Stimulated activated CD4-positive, alpha-beta T cell treated with anti-CD3 and anti-CD28 coated beads, TNF-alpha, amount 100 ng/mL, for 4 hours (primary cell): ENCODE measurements around the gene CD151.

Experiments used
- DNase-seq, 3 experiments: peaks; one replicate each; pipeline ENCODE4 v3.0.0-alpha.2; 2020; ENCODE audit warnings: low read depth in 3 of 3

CD151 gene

DNA sequence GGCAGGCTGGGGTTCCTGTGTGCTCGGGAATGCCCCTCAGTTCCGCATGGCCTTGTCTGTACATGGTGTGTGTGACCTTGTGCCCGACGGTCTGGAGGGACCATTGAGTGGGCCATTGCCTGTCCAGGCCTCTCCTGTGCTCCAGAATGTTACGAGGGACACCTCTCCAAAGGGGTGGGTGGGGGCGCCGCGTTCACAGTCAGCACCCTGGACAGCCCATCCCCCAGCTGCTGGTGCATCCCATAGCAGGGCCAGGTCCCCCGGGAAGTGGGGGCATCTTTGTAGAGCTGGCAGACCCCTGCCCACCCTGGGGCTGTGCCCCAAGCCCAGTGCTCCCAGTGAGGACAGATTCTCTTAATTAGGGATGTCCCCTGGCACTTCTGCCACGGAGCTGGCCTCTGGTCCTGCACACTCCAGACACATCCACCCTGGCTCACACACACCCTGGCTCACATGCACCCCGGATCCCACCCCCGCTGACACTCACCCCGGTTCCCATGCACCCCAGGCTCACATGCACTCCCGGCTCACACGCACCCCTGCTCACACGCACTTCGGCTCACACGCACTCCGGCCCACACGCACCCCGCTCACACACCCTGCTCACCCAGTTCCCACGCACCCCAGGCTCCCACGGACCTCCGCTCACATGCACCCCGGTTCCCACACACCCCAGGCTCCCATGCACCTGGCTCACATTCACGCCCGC is 25.5 kb downstream of the CD151 start:
- DNase-seq: no peak

DNA sequence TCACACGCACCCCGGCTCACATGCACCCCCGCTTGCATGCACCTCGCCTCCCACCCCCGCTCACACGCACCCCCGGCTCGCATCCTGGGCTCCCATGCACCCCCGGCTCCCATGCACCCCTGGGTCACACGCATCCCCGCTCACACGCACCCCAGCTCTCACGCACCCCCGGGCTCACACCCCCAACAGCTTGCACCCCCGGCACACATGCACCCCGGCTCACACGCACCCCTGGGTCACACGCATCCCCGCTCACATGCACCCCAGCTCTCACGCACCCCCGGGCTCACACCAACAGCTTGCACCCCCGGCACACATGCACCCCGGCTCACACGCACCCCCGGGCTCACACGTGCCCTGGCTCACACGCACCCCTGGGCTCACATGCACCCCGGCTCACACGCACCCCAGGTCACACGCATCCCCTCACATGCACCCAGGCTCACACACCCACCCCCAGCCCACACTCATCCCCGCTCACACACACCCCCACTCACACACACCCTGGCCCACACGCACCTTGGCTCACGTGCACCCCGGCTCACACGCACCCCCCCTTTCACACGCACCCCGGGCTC is 26.1 kb downstream of the CD151 start:
- no peak for DNase-seq

DNA sequence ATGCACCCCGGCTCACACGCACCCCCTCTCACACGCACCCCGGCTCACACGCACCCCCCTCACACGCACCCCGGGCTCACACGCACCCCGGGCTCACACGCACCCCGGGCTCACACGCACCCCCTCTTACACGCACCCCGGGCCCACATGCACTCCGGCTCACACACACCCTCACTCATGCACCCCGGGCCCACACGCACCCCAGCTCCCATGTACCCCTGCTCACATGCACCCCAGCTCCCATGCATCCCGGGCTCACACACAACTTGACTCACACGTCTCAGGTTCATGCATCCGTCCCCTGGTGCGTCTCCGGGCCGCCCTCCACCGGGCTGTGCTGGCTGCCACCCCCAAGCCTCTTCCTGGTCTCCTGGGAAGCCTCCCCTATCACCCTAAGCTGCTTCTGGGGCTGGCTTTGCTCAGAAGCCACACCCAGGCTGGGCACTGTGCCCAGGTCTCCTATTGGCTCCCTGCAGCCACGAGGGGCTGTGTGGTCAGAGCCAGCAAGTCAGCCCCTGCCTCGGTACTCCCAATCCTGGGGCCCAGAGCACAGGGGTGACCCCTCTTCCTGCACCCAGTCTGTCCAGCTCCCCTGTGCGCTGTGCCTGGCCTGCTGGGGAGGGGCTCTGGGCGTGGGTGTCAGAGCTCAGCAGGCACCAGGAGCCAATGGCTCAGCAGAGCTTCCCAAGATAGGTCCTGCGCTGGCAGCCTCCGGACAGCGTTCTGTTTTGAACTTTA is 26.8 kb downstream of the CD151 start:
- no peak for DNase-seq

DNA sequence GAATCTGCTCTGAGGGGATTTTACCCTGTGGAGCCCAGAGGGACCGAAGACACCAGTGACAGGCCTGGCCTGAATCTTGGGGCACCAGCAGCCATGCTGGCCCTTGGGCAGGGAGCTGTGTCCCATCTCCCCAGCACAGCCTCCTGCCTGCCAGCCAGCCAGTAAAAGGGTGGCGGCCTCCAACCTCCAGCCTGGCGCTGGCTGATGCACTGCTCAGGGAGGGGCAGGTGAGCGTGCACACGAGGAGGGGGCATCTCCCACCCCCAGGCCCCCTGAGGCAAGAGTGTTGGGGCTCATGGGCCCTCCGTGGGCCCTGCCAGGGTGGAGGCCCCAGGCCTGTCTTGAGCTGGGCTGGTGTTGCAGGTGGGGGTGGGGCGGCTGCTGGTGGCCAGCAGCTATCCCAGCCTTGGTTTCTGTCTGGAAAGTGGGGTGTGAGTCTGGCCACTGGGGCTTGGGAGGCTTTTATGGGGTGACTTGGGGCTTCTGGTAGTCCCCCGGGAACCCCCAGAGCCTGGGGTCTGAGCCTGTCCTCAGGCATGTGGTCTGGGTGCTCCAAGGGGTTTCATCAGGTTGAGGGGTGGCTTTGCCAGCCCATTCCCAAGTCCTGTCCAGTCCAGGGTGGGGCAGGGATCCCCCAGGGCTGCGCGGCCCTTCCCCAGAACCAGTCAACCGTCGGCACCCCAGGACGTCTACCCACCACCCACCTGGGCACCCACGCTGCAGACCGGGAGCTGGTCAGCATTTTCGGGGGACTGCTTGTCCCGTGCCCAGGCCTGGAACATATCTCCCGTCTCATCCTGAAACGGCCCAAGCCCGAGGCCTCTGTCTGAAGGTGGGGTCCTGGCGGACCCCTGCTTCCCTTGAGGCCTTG is 27.7 kb downstream of the CD151 start:
- DNase-seq: no peak

DNA sequence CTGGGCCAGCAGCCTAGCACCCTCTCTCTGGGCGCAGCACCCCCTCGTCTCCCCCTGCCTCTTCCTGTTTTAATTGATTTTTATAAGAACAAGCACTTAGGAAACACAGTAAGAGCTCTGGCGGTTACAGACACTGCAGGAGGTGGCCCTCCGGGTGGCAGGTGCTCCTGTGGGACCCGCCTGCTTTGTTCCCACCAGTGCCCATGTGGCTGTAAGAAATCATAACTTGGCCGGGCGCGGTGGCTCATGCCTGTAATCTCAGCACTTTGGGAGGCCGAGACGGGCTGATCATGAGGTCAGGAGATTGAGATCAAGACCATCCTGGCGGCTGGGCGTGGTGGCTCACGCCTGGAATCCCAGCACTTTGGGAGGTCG is 28.3 kb downstream of the CD151 start:
- DNase-seq: no peak

DNA sequence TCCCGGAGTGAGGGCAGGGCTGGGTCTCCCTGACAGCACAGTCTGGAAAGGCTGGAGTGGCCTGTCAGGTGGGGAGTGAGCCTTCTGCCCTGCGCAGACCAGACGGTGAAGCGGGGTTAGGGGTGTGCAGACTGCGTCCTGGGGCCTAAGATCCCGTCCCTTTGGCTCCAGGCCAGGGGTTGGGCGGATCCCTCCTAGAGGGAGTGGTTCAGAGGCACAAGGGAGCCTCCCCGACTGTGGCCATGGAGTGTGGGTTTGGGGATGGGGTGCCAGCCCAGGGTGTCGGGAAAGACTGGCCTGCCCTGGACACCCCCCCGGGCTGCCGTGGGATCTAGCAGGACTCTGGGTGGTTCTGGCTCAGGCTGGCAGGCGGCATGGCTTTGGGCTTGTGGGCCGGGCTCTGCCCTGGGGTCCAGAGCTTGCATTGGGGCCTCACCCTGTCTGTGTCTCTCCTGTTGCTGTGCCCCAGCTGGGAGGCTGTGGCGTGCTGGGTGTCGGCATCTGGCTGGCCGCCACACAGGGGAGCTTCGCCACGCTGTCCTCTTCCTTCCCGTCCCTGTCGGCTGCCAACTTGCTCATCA is 29.4 kb downstream of the CD151 start:
- DNase-seq: no peak

DNA sequence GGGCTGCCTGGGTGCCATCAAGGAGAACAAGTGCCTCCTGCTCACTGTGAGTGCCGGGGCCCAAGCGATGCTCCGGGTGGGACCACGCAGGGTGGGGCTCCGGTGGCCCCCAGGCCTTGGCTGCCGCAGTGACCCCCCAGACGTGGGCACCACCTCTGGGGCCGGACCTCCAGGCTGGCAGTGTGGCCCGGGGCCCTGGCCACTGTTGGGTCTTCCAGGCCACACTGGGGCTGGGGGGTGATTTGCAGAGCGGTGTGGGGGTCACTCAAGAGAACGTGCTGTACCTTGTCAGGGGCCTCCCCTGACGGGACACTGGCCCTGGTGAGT is 29.9 kb downstream of the CD151 start:
- DNase-seq: no peak

DNA sequence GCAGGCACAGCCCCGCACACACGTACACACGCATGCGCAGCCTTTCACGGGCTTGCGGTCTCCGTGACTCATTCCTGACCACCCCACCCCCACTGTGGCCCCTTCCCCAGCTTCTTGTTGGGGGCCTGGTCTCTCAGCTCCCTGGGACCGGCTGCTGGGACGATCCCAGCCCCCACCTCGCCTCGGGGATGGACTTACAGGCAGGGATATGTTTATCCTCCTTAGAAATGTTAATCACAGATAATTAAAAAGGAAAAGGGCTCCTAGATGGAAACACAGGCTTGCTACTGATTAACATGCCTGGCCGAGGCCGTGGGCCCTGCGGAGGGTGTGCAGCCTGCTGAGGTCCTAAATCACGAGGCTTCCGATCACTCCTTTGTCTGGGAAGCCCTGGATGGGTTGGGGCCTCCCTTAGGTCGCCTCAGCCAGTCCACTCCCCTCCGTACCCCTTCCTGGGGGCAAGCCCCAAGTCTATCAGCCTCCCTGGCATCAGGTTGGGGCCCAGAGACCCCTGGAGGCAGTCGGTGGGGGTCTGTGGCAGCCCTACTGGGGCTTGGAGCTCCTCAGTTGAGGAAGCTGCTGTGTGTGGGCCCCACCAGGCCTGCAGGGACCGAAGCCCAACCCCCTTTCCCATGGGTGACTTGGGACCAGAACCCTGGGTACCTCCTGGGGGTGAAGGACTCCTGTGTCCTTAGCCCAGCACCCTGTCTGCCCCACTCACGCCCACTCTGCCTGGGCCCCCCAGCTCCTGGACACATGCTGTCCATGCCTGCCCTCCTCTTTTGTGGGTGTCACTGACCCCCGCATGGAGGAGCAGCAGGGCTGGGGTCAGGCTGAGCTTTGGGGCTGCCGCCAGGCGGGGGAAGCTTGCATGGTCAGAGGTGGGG is 30.5 kb downstream of the CD151 start:
- DNase-seq: no peak

DNA sequence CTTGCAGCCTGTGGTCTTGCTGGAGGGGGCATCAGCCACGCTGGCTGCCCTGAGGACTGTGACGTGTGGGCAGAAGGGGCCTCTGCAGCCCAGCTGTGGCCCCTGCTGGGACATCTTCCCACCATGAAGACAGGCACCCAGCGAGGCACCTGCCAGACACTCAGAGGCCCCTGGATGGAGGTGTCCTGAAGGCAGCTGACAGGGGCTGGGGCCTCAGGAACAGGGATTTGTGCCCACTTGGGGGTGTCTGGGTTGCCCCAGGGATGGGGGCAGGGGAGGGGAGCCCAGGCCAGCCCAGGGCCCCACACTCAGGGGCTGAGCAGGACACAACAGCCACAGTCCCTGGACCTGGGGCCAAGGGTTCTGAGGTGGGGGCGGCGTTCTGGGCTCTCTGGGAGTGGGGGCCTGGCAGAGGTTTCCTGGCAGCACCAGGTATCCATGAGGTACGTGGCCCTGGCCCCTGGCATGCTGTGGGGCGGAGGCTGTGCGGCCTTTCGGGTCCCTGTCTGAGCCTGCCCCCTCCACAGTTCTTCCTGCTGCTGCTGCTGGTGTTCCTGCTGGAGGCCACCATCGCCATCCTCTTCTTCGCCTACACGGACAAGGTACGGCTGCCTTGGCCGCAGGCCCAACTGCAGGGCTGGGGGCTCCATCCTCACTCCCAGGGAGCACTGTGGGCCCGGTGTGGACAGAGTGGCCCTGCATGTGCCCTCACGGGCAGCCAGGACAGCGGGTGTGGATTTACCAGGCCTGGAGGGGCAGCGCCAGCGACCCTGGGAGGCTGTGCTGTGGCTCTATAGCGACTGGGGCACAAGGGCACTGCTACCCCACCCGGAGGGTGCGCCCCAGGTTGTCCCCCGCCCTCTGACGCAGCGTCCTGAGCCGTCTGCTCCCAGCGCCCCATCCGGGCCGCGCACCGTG is 31.4 kb downstream of the CD151 start:
- no peak for DNase-seq

DNA sequence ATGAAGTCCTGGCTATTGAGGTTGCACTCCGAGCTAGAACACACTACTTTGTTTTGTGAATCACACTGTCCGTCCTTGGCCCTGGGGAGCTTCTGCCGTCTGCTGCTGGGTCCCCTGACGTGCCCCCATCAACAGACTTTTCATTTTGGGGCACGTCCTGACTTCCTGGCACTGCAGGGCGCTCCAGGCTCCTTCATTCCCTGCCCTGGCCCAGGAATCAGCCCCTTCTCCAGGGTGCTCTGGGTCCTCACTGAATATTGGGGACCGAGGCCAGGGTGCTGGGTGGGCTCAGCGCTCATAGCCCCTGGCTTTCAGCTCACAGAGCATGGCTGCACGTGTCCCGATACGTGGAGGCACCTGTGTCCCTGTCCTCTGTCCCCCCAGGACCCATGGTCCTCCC is 32.1 kb downstream of the CD151 start:
- DNase-seq: no peak

DNA sequence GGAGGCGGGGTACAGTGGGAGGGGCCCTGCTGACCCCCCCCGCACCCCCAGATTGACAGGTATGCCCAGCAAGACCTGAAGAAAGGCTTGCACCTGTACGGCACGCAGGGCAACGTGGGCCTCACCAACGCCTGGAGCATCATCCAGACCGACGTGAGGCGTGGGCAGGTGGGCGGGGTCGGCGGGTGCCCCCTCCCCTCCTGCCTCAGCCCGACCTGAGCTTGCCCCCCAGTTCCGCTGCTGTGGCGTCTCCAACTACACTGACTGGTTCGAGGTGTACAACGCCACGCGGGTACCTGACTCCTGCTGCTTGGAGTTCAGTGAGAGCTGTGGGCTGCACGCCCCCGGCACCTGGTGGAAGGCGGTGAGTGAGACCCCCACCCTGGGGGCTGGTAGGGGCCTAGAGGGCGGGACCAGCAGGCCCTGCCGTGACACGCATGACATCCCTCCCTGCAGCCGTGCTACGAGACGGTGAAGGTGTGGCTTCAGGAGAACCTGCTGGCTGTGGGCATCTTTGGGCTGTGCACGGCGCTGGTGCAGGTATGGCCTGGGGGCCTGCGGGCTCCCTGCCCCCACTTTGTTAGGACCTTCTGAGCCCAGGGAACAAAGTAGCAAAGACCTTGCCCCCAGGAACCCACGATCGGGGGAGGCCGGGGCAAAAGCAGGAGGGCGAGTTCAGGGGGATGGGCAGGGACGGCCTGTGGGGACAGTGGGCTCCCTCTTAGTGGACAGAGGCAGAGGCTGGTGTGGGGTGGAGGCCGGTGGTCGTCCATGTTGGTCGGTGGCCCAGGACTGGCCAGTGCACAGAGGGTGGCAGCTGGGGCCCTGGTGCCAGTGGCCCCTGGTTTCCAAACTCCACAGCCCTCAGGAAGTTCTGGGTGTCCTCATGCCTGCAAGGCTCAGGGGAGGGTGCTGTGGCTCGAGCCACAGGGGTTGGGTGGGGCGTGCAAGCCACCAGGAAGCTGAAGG is 33.0 kb downstream of the CD151 start:
- DNase-seq: no peak

DNA sequence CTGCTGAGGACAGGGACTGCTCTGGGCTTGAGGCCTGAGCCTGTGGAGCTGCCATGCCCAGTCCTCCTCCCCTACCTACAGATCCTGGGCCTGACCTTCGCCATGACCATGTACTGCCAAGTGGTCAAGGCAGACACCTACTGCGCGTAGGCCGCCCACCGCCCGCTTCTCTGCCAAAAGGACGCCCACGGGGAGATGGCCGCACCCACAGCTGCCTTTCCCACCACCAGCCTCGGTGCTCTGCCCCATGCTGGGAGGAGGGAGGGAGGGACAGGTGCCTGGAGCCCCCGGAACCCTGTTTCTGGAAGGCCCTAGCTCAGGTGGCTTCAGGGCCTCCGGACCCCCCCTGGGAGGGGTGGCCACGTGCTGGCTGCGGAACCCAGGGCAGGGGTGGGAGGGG is 33.7 kb downstream of the CD151 start:
- DNase-seq: no peak

DNA sequence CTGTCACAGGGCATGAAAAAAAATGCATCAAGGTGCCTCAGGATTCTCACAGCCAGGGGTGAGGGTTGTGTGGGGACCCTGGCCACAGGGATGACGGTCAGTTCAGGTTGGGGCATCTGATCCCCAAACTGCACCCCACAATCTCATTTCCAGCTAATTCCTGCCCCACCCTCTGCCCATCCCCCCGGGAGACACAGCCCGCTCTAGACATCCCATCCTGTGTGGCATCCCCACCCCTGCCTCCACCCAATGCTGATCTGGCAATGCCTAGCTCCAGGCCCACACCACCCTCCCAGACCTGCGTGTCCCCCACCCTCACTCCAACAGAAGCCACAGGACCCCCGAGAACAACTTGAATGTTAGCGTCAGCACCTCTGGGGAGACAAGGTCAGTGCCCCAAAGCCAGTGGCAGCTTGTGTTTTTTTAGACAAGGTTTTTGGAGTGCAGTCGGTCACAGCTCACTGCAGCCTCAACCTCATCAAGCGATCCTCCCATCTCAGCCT is 35.2 kb downstream of the CD151 start:
- no peak for DNase-seq

DNA sequence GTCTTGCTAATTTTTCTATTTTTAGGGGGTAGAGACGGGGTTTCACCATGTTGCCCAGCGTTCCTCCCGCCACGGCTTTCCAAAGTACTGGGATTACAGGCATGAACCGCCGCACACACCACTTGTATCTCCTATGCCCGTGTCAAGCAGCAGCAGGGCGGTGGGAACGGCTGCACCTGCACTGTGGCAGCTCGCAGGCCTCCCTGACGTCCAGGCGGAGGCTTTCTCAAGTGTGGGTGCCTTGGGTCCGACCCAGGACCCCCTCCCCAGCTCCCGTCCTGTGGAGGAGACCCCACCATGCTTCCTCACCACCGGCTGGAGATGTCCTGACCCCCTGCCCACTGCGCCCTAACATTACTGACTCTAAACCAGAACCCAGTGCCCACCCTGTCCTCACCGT is 35.6 kb downstream of the CD151 start:
- DNase-seq: no peak

DNA sequence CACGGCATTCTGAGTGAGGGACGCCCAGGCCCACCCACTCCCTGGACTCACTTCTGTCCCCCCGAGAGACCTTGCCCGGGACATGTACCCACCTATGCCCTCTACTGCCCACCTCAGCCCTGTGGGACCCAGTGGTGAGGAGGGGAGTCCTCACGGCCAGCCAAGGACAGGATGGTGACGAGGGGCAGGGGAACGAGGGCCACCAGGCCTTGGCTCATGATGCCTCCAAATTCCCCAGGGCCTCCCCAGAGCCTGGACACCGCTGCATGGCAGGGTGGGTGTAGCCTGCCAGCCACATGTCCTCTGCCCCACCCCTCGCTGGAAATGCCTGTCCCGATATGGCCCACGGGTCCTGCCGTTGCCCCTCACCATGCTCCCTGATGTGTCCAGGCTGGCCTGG is 36.0 kb downstream of the CD151 start:
- no peak for DNase-seq

DNA sequence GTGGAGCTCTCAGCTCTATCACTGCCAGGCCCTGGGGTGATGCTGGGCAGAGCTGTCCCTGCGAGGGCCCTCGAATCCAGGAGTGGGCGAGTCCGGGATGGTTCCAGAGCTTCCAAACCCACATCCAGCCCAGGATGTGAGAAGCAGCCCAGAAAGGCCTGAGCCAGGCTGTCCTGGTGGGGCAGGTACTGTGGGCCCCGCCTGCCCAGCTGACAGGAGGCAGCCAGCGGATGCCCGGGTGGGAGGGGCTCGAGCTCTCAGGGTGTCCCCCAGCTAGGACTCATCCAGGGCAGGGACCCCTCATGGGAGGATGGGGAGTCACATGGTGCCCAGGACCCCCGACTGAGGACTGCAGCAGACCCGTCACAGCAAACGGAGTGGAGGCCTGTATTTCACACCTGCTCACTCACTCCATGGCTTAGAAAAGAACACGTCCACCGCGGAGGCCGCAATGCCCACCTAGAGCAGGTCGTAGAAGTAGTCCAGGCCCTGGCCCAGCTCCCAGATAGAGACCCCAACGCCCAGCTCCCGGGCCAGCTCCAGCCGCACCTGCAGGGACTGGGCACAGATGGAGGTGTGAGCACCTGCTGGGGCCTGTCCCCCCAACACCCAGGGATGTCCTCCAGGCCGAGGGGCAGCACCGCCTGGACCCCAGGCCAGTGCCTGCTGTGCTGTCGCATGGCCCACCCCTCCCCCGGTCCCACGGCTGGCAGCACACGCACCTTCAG is 36.8 kb downstream of the CD151 start:
- DNase-seq: no peak

DNA sequence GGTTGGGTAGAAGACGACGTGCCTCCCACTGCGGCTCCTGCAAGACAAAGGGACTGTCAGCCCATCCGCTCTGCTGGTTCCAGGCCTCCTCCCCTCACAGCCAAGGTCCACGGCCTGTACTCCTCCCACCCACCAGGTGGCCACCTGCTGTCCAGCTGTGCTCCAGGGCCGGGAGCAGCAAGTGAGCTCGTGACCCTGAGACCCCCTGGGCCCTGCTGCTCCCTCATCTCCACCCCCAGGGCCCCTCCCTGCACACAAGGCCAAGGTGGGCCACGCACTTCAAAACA is 37.3 kb downstream of the CD151 start:
- DNase-seq: no peak

DNA sequence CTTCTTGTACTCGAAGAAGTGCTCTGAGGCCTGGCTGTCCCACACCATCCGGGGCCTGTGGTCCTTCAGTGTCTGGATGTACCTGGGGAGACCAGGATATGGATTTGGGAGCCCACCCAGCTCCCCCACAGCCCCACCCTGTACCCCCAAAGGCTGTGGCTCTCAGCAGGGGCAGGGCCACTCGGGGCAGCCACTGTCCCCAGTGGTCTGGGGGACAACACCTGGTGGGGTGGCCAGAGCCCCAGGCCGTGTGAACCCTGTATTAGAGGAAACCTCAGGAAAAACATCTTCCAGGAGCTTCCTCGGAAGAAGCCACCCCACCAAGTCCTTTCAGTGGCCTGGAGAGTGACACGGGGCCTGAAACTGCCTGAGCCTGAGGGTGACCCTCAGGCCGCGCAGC is 37.7 kb downstream of the CD151 start:
- DNase-seq: no peak
